ENCODE results near the gene ESRRB.

Gene ESRRB

GRCh38 chr14:76343386-76343785 is 32.6 kb upstream of the ESRRB start:
- no peaks in the 10 kb centered on the region for H3K79me2 ChIP-seq (ENCODE audit: insufficient read depth, low read length)

DNA sequence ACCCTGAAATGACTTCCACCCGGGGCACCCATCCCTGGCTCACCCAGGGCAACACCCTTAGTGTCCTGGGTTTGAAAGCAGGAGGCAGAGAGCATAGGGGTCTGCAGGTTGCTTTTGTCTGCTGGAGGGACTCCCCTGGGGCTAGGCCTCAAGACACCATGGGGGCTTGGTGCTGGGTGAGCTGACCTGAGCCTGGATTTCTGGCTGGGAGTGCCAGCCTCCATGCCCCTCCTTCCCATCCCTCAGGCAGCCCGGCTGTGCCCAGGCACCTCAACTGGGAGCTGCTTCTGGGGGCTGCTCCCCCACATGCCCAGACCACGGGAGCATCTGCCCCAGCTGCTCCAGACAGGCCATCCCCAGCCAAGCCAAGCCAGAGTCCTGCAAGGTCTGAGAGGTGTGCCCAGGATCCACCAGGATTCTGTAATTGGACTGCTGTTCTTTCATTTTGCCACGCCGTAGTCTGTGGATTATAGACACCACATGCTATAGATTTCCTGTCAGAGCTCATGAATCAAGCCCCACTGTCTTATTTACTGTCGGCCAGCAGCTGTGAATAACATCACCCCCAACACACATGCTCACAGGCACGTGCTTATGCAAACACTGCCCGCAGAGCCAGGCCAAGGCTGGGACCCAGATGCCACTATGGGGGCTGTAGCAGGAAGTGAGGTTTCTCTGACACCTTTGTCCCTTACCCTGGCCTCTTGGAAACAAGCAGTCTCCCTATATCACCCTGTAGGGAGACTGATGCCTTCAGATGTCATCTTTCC is 29.4 kb upstream of the ESRRB start:
- no peaks in the 10 kb centered on the region for H4K20me1 ChIP-seq (ENCODE audit: insufficient read depth, low read length, poor library complexity, severe bottlenecking)
- no peak overlapping the region for H2AFZ ChIP-seq (ENCODE audit: low read length)
- H3K9me2 ChIP-seq (replicated peaks; ENCODE audit: low read depth, low read length): no peaks in the 10 kb centered on the region
- no peak overlapping the region for H3K4me3 ChIP-seq (ENCODE audit: low read length, poor library complexity, severe bottlenecking)
- no peaks in the 10 kb centered on the region for H3K27me3 ChIP-seq (ENCODE audit: insufficient read depth, low read length, poor library complexity, severe bottlenecking)
- no peaks in the 10 kb centered on the region for H3K4me1 ChIP-seq (ENCODE audit: insufficient read depth, low read length, poor library complexity, severe bottlenecking)
- no peaks in the 10 kb centered on the region for H3K79me2 ChIP-seq (ENCODE audit: insufficient read depth, low read length)
- no peak overlapping the region for H3K4me2 ChIP-seq (ENCODE audit: low read depth, low read length, poor library complexity, severe bottlenecking)
- H3F3A ChIP-seq (ENCODE audit: low read depth): no peaks in the 10 kb centered on the region
- no peak for TF ChIP-seq CTCF (conservative IDR thresholded peaks at IDR 0.05; ENCODE audit: low read length)
- TF ChIP-seq EZH2phosphoT487 (IDR thresholded peaks at IDR 0.05; ENCODE audit: borderline replicate concordance): no peak
- no peaks in the 10 kb centered on the region for H3K36me3 ChIP-seq (ENCODE audit: insufficient read depth, low read length)
- no peak overlapping the region for H3K9ac ChIP-seq (ENCODE audit: low read depth, low read length, poor library complexity, severe bottlenecking)
- no peaks in the 10 kb centered on the region for H3K9me3 ChIP-seq (ENCODE audit: insufficient read depth, low read depth, low read length)

More at GRCh38 chr14:76343386-76343785, 32.6 kb upstream of the ESRRB start:
- no peak overlapping the region for H3K4me2 ChIP-seq (ENCODE audit: low read depth, low read length, poor library complexity, severe bottlenecking)
- H3K36me3 ChIP-seq (ENCODE audit: insufficient read depth, low read length): no peaks in the 10 kb centered on the region
- no peak overlapping the region for H3K9ac ChIP-seq (ENCODE audit: low read depth, low read length, poor library complexity, severe bottlenecking)
- no peaks in the 10 kb centered on the region for H3K4me1 ChIP-seq (ENCODE audit: insufficient read depth, low read length, poor library complexity, severe bottlenecking)
- no peaks in the 10 kb centered on the region for H3K27me3 ChIP-seq (ENCODE audit: insufficient read depth, low read length, poor library complexity, severe bottlenecking)
- H3K9me3 ChIP-seq (ENCODE audit: insufficient read depth, low read depth, low read length): no peaks in the 10 kb centered on the region
- no peak for TF ChIP-seq EZH2phosphoT487 (IDR thresholded peaks at IDR 0.05; ENCODE audit: borderline replicate concordance)
- TF ChIP-seq CTCF (conservative IDR thresholded peaks at IDR 0.05; ENCODE audit: low read length): no peak
- H4K20me1 ChIP-seq (ENCODE audit: insufficient read depth, low read length, poor library complexity, severe bottlenecking): no peaks in the 10 kb centered on the region
- H3F3A ChIP-seq (ENCODE audit: low read depth): no peaks in the 10 kb centered on the region
- H3K4me3 ChIP-seq (ENCODE audit: low read length, poor library complexity, severe bottlenecking): no peak overlapping the region
- no peak overlapping the region for H2AFZ ChIP-seq (ENCODE audit: low read length)
- H3K9me2 ChIP-seq (replicated peaks; ENCODE audit: low read depth, low read length): no peaks in the 10 kb centered on the region

DNA sequence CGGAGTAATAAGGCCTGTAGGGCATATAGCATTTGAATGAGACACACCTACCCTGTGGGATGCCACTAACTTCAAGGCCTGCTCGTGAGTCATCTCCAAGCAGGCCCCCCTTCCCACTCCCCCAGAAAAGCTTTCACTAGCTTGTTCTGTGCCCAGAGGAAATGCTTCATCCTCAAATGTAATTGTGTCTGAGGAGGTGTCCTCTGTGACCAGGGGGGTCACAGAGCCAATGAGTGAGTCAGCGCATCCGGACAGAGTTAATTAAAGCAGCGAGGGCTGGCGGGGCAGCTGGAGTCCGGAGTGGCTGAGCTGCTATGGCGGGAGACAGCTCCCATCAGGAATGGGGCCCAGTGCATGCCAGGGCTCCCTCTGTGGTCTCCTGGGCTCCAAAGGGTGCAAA is 27.0 kb upstream of the ESRRB start:
- Histone ChIP-seq H3K27me3 (ENCODE audit: insufficient read depth, low read length, poor library complexity, severe bottlenecking) (no peaks in the 10 kb centered on the region), H3F3A (ENCODE audit: low read depth) (no peaks in the 10 kb centered on the region), H3K4me2 (ENCODE audit: low read depth, low read length, poor library complexity, severe bottlenecking) (no peak overlapping the region), H3K9me2 (replicated peaks; ENCODE audit: low read depth, low read length) (no peaks in the 10 kb centered on the region), H4K20me1 (ENCODE audit: insufficient read depth, low read length, poor library complexity, severe bottlenecking) (no peaks in the 10 kb centered on the region), H3K4me3 (ENCODE audit: low read length, poor library complexity, severe bottlenecking) (no peak overlapping the region), H3K4me1 (ENCODE audit: insufficient read depth, low read length, poor library complexity, severe bottlenecking) (no peaks in the 10 kb centered on the region), H3K9me3 (ENCODE audit: insufficient read depth, low read depth, low read length) (no peaks in the 10 kb centered on the region), H2AFZ (ENCODE audit: low read length) (no peak overlapping the region), H3K79me2 (ENCODE audit: insufficient read depth, low read length) (no peaks in the 10 kb centered on the region), H3K9ac (ENCODE audit: low read depth, low read length, poor library complexity, severe bottlenecking) (no peak overlapping the region), H3K36me3 (ENCODE audit: insufficient read depth, low read length) (no peaks in the 10 kb centered on the region)
- no peak for TF ChIP-seq CTCF (conservative IDR thresholded peaks at IDR 0.05; ENCODE audit: low read length)
